ENCODE measurements around the gene RNF224. TPM values are rescaled to one million over a fixed set of nuclear protein-coding genes. Genes with fewer than 3 reads are reported as not detected.
A peak's percentile ranks its signal among the peaks of the same experiment; 100 is the strongest.

Gene RNF224
- total and polyA plus RNA-seq, 4 experiments from 2014 or later = not detected

GRCh38 chr9:137212520-137212919 is 14.8 kb upstream of the RNF224 start:
- no peaks in the 10 kb centered on the region for H3K27me3 Mint-ChIP-seq
- peaks cover 2 to 6% of the 10 kb centered on the region in 2 donors for H3K36me3 Mint-ChIP-seq
- Histone ChIP-seq H3K4me3 (ENCODE audit: low read length in 2 of 2) (no peak overlapping the region), H3K36me3 (ENCODE audit: insufficient read depth, low read length) (no peaks in the 10 kb centered on the region), H3K4me1 (ENCODE audit: insufficient read depth, low read length) (no peaks in the 10 kb centered on the region), H3K27me3 (ENCODE audit: insufficient read depth, low read length) (no peaks in the 10 kb centered on the region), H3K9me3 (ENCODE audit: control insufficient read depth in 1 of 2, low read length in 2 of 2) (no peaks in the 10 kb centered on the region), H3K27ac (ENCODE audit: low read depth, low read length) (no peak overlapping the region)
- CTCF ChIA-PET (ENCODE audit: partially characterized antibody) = no interaction called here
- intact Hi-C loops (cut with micrococcal nuclease) = no loop called here
- H3K9me3 Mint-ChIP-seq = no peaks in the 10 kb centered on the region
- POLR2A ChIA-PET (ENCODE audit: partially characterized antibody) = no interaction called here
- H3K4me3 Mint-ChIP-seq = no peak overlapping the region
- H3K27ac Mint-ChIP-seq = no peak overlapping the region
- no peak for DNase-seq
- peaks cover under 1 to 7% (median 5%) of the 10 kb centered on the region in 4 donors for H3K4me1 Mint-ChIP-seq

GRCh38 chr9:137213160-137214060 is 13.9 kb upstream of the RNF224 start:
- ChIA-PET CTCF (ENCODE audit: partially characterized antibody) (no interaction called here), POLR2A (ENCODE audit: partially characterized antibody) (interaction anchor here (1.6 kb wide), 1 partner anchor 8 kb away, joined by 7 read pairs; the partner anchor contains the start of genes NDOR1 and TMEM203)
- Mint-ChIP-seq H3K4me3 (no peak overlapping the region), H3K27ac (peak overlapping the region in 1 of 7 donors; percentile 27), H3K9me3 (no peaks in the 10 kb centered on the region), H3K36me3 (peaks cover 0 to 4% of the 10 kb centered on the region in 2 donors), H3K4me1 (peaks cover 0 to 4% (median 2%) of the 10 kb centered on the region in 4 donors), H3K27me3 (no peaks in the 10 kb centered on the region)
- Histone ChIP-seq H3K4me1 (ENCODE audit: insufficient read depth, low read length) (no peaks in the 10 kb centered on the region), H3K36me3 (ENCODE audit: insufficient read depth, low read length) (no peaks in the 10 kb centered on the region), H3K27me3 (ENCODE audit: insufficient read depth, low read length) (no peaks in the 10 kb centered on the region), H3K27ac (ENCODE audit: low read depth, low read length) (no peak overlapping the region), H3K9me3 (ENCODE audit: control insufficient read depth in 1 of 2, low read length in 2 of 2) (no peaks in the 10 kb centered on the region), H3K4me3 (ENCODE audit: low read length in 2 of 2) (no peak overlapping the region)
- intact Hi-C loops (cut with micrococcal nuclease) = no loop called here
- DNase-seq = no peak

- Histone ChIP-seq H3K27me3 (ENCODE audit: insufficient read depth, low read length) (no peaks in the 10 kb centered on the region), H3K4me3 (ENCODE audit: low read length in 2 of 2) (no peak overlapping the region), H3K27ac (ENCODE audit: low read depth, low read length) (no peak overlapping the region), H3K9me3 (ENCODE audit: control insufficient read depth in 1 of 2, low read length in 2 of 2) (no peaks in the 10 kb centered on the region), H3K4me1 (ENCODE audit: insufficient read depth, low read length) (no peaks in the 10 kb centered on the region), H3K36me3 (ENCODE audit: insufficient read depth, low read length) (no peaks in the 10 kb centered on the region)
- Mint-ChIP-seq H3K27ac (peak overlapping the region in 1 of 7 donors; percentile 27), H3K9me3 (no peaks in the 10 kb centered on the region), H3K36me3 (no peaks in the 10 kb centered on the region), H3K27me3 (no peaks in the 10 kb centered on the region), H3K4me3 (no peak overlapping the region), H3K4me1 (peaks cover 0 to 1% (median 0%) of the 10 kb centered on the region in 4 donors)
- CTCF ChIA-PET (ENCODE audit: partially characterized antibody) = interaction anchor here (3.0 kb wide), 1 partner anchor 22 kb away, joined by 10 read pairs; no protein-coding TSS in a partner anchor
- DNase-seq = no peak
- POLR2A ChIA-PET (ENCODE audit: partially characterized antibody) = interaction anchor here (1.6 kb wide), 1 partner anchor 9 kb away, joined by 7 read pairs; the partner anchor contains the start of genes NDOR1 and TMEM203
- intact Hi-C loops (cut with micrococcal nuclease) = no loop called here
These were observed 12.7 kb upstream of the RNF224 start for GRCh38 chr9:137214620-137215019.

GRCh38 chr9:137215196-137215986 is 11.9 kb upstream of the RNF224 start:
- Mint-ChIP-seq H3K27ac (peak overlapping the region in 1 of 7 donors; percentile 27), H3K9me3 (no peaks in the 10 kb centered on the region), H3K27me3 (no peaks in the 10 kb centered on the region), H3K36me3 (no peaks in the 10 kb centered on the region), H3K4me1 (peaks cover 0 to 1% (median 0%) of the 10 kb centered on the region in 4 donors), H3K4me3 (no peak overlapping the region)
- intact Hi-C loops (cut with micrococcal nuclease) = no loop called here
- no peak for DNase-seq
- POLR2A ChIA-PET (ENCODE audit: partially characterized antibody) = interaction anchor here (0.8 to 1.6 kb wide), 2 partner anchors 10 to 30 kb away, joined by 3 to 7 read pairs; partner anchors contain the start of genes NDOR1 and TMEM203
- Histone ChIP-seq H3K4me3 (ENCODE audit: low read length in 2 of 2) (no peak overlapping the region), H3K27me3 (ENCODE audit: insufficient read depth, low read length) (no peaks in the 10 kb centered on the region), H3K4me1 (ENCODE audit: insufficient read depth, low read length) (no peaks in the 10 kb centered on the region), H3K27ac (ENCODE audit: low read depth, low read length) (no peak overlapping the region), H3K9me3 (ENCODE audit: control insufficient read depth in 1 of 2, low read length in 2 of 2) (no peaks in the 10 kb centered on the region), H3K36me3 (ENCODE audit: insufficient read depth, low read length) (no peaks in the 10 kb centered on the region)
- CTCF ChIA-PET (ENCODE audit: partially characterized antibody) = interaction anchor here (1.6 to 3.0 kb wide), 2 partner anchors 21 to 24 kb away, joined by 4 to 10 read pairs; no protein-coding TSS in a partner anchor

- H3K4me1 ChIP-seq (ENCODE audit: insufficient read depth, low read length) = no peaks in the 10 kb centered on the region
- no peak overlapping the region for H3K27ac ChIP-seq (ENCODE audit: low read depth, low read length)
- DNase-seq = no peak
- H3K9me3 ChIP-seq (ENCODE audit: control insufficient read depth in 1 of 2, low read length in 2 of 2) = no peaks in the 10 kb centered on the region
- POLR2A ChIA-PET (ENCODE audit: partially characterized antibody) = interaction anchor here (0.8 to 2.0 kb wide), 3 partner anchors 16 to 104 kb away, joined by 3 to 7 read pairs (median 3); partner anchors contain the start of gene TPRN
- no peaks in the 10 kb centered on the region for H3K9me3 Mint-ChIP-seq
- intact Hi-C loops (cut with micrococcal nuclease) = no loop called here
- no peak overlapping the region for H3K4me3 Mint-ChIP-seq
- CTCF ChIA-PET (ENCODE audit: partially characterized antibody) = interaction anchor here (1.6 to 3.0 kb wide), 2 partner anchors 20 to 25 kb away, joined by 4 to 10 read pairs; no protein-coding TSS in a partner anchor
- H3K36me3 Mint-ChIP-seq = no peaks in the 10 kb centered on the region
- H3K27me3 ChIP-seq (ENCODE audit: insufficient read depth, low read length) = no peaks in the 10 kb centered on the region
- H3K36me3 ChIP-seq (ENCODE audit: insufficient read depth, low read length) = no peaks in the 10 kb centered on the region
- H3K27me3 Mint-ChIP-seq = no peaks in the 10 kb centered on the region
- H3K4me1 Mint-ChIP-seq = no peaks in the 10 kb centered on the region
- H3K4me3 ChIP-seq (ENCODE audit: low read length in 2 of 2) = no peak overlapping the region
- no peak overlapping the region for H3K27ac Mint-ChIP-seq
These were observed 10.9 kb upstream of the RNF224 start for GRCh38 chr9:137216188-137216965.

- intact Hi-C loops (cut with micrococcal nuclease) = no loop called here
- Histone ChIP-seq H3K4me1 (ENCODE audit: insufficient read depth, low read length) (peaks cover 2% of the 10 kb centered on the region), H3K9me3 (ENCODE audit: control insufficient read depth in 1 of 2, low read length in 2 of 2) (no peaks in the 10 kb centered on the region), H3K36me3 (ENCODE audit: insufficient read depth, low read length) (no peaks in the 10 kb centered on the region), H3K27me3 (ENCODE audit: insufficient read depth, low read length) (no peaks in the 10 kb centered on the region), H3K27ac (ENCODE audit: low read depth, low read length) (no peak overlapping the region), H3K4me3 (ENCODE audit: low read length in 2 of 2) (no peak overlapping the region)
- ChIA-PET POLR2A (ENCODE audit: partially characterized antibody) (interaction anchor here (0.9 to 6.8 kb wide), 4 partner anchors 17 to 105 kb away, joined by 3 to 61 read pairs (median 5); partner anchors contain the start of genes ANAPC2, SSNA1 and TPRN), CTCF (ENCODE audit: partially characterized antibody) (no interaction called here)
- Mint-ChIP-seq H3K27me3 (no peaks in the 10 kb centered on the region), H3K27ac (no peak overlapping the region), H3K9me3 (no peaks in the 10 kb centered on the region), H3K4me1 (no peaks in the 10 kb centered on the region), H3K36me3 (no peaks in the 10 kb centered on the region), H3K4me3 (peak overlapping the region in 1 of 8 donors; percentile 10)
- DNase-seq = no peak
These were observed 9.8 kb upstream of the RNF224 start for GRCh38 chr9:137217276-137218211.

Data from CD4-positive, alpha-beta memory T cell (primary cell).